H9 (cell line): ENCODE results near the gene ZNF469. TPM values are rescaled to one million over a fixed set of nuclear protein-coding genes. Genes with fewer than 3 reads are reported as not detected.

Experiments
- DNase-seq: peaks from one replicate; pipeline ENCODE4 v3.0.0-alpha.2; 2017
- H2AFZ ChIP-seq: one replicate; pipeline ENCODE4 v1.6.1; 2013; ENCODE audit warnings: mild to moderate bottlenecking, low read length, control low read depth, moderate library complexity
- H2AK5ac ChIP-seq: 2 replicates; pipeline ENCODE4 v1.6.1; 2013; ENCODE audit warnings: low read length, control low read depth, mixed read lengths; ENCODE audit not compliant: insufficient read length
- H2BK120ac ChIP-seq: one replicate; pipeline ENCODE4 v1.6.1; 2013; ENCODE audit warnings: low read depth, mild to moderate bottlenecking, low read length, control low read depth, inconsistent platforms; ENCODE audit not compliant: poor library complexity, severe bottlenecking
- H2BK12ac ChIP-seq: 2 replicates; pipeline ENCODE4 v1.6.1; 2013; ENCODE audit warnings: low read length, control low read depth, mixed read lengths, low read depth; ENCODE audit not compliant: insufficient read length
- H2BK15ac ChIP-seq: 2 replicates; pipeline ENCODE4 v1.6.1; 2013; ENCODE audit warnings: low read depth, low read length, control low read depth
- H2BK20ac ChIP-seq: one replicate; pipeline ENCODE4 v1.6.1; 2013; ENCODE audit warnings: low read depth, mild to moderate bottlenecking, low read length, control low read depth, inconsistent platforms; ENCODE audit not compliant: poor library complexity, severe bottlenecking
- H2BK5ac ChIP-seq: 2 replicates; pipeline ENCODE4 v1.6.1; 2013; ENCODE audit warnings: low read length, control low read depth, mixed read lengths; ENCODE audit not compliant: insufficient read length
- H3K14ac ChIP-seq: 2 replicates; pipeline ENCODE4 v1.6.1; 2013; ENCODE audit warnings: low read length, control low read depth; ENCODE audit not compliant: insufficient read depth
- H3K18ac ChIP-seq: 2 replicates; pipeline ENCODE4 v1.6.1; 2013; ENCODE audit warnings: low read depth, mild to moderate bottlenecking, mixed read lengths, low read length, control low read depth; ENCODE audit not compliant: insufficient read length
- H3K23ac ChIP-seq: 2 replicates; pipeline ENCODE4 v1.6.1; 2013; ENCODE audit warnings: low read length, control low read depth, mixed read lengths, low read depth; ENCODE audit not compliant: insufficient read length
- H3K23me2 ChIP-seq: 2 replicates; pipeline ENCODE4 v1.6.1; 2013; ENCODE audit warnings: low read depth, mild to moderate bottlenecking, mixed read lengths, low read length, control low read depth; ENCODE audit not compliant: insufficient read length, poor library complexity, severe bottlenecking
- H3K27ac ChIP-seq: 2 replicates; pipeline ENCODE4 v1.5.1; 2013; ENCODE audit warnings: low read length, control low read depth, mixed read lengths, low read depth; ENCODE audit not compliant: insufficient read length
- H3K27me3 ChIP-seq: 2 replicates; pipeline ENCODE4 v1.6.1; 2013; ENCODE audit warnings: low read length, control low read depth, inconsistent platforms; ENCODE audit not compliant: insufficient read depth
- H3K4ac ChIP-seq: 2 replicates; pipeline ENCODE4 v1.6.1; 2013; ENCODE audit warnings: low read depth, mild to moderate bottlenecking, control low read depth, inconsistent platforms, low read length, moderate library complexity
- H3K4me1 ChIP-seq: 2 replicates; pipeline ENCODE4 v1.6.1; 2013; ENCODE audit warnings: low read length, control low read depth, inconsistent platforms; ENCODE audit not compliant: insufficient read depth
- H3K4me2 ChIP-seq: 2 replicates; pipeline ENCODE4 v1.6.1; 2013; ENCODE audit warnings: low read length, control low read depth, mixed read lengths; ENCODE audit not compliant: insufficient read length, insufficient read depth
- H3K56ac ChIP-seq: 2 replicates; pipeline ENCODE4 v1.6.1; 2013; ENCODE audit warnings: low read depth, mild to moderate bottlenecking, mixed read lengths, low read length, control low read depth; ENCODE audit not compliant: insufficient read length
- H3K79me1 ChIP-seq: 2 replicates; pipeline ENCODE4 v1.6.1; 2013; ENCODE audit warnings: low read depth, mild to moderate bottlenecking, moderate library complexity, low read length, control low read depth, inconsistent platforms; ENCODE audit not compliant: insufficient read depth, poor library complexity, severe bottlenecking
- H3K79me2 ChIP-seq: 2 replicates; pipeline ENCODE4 v1.6.1; 2013; ENCODE audit warnings: low read length, control low read depth, inconsistent platforms; ENCODE audit not compliant: insufficient read depth
- H3K9ac ChIP-seq: 2 replicates; pipeline ENCODE4 v1.6.1; 2013; ENCODE audit warnings: low read length, control low read depth, mixed read lengths; ENCODE audit not compliant: insufficient read length; ENCODE audit errors: extremely low read depth
- H3K9me3 ChIP-seq: one replicate; pipeline ENCODE4 v1.6.1; 2013; ENCODE audit warnings: low read depth, low read length, inconsistent platforms; ENCODE audit not compliant: control insufficient read depth
- H3T11ph ChIP-seq: one replicate; pipeline ENCODE4 v1.6.1; 2013; ENCODE audit warnings: mild to moderate bottlenecking, low read length, control low read depth, inconsistent platforms
- H4K20me1 ChIP-seq: one replicate; pipeline ENCODE4 v1.6.1; 2013; ENCODE audit not compliant: control insufficient read depth, insufficient read length, insufficient read depth
- H4K5ac ChIP-seq: 2 replicates; pipeline ENCODE4 v1.6.1; 2013; ENCODE audit warnings: low read depth, mild to moderate bottlenecking, mixed read lengths, low read length, control low read depth; ENCODE audit not compliant: insufficient read length
- H4K8ac ChIP-seq: replicated peaks from 2 replicates; pipeline ENCODE4 v1.6.1; 2013; ENCODE audit warnings: low read length, control low read depth, mixed read lengths, low read depth; ENCODE audit not compliant: insufficient read length
- H4K91ac ChIP-seq: 2 replicates; pipeline ENCODE4 v1.6.1; 2013; ENCODE audit warnings: low read depth, mild to moderate bottlenecking, moderate library complexity, mixed read lengths, low read length, control low read depth; ENCODE audit not compliant: insufficient read length
- H3K27ac Mint-ChIP-seq, 3 experiments: 2 replicates in 2 of 3; 3 replicates in 1 of 3; pipeline ENCODE4 v1.8.0; 2020 to 2021; ENCODE audit warnings: mixed read lengths in 3 of 3, mild to moderate bottlenecking in 1 of 3, moderate library complexity in 1 of 3
- H3K27me3 Mint-ChIP-seq: 2 replicates; pipeline ENCODE4 v1.8.0; 2021; ENCODE audit warnings: low read depth, mild to moderate bottlenecking, moderate library complexity, mixed read lengths
- H3K36me3 Mint-ChIP-seq, 3 experiments: 2 replicates in 2 of 3; 3 replicates in 1 of 3; pipeline ENCODE4 v1.8.0; 2020 to 2021; ENCODE audit warnings: low read depth in 3 of 3, mixed read lengths in 3 of 3; ENCODE audit not compliant: insufficient read depth in 1 of 3
- H3K4me1 Mint-ChIP-seq, 2 experiments: 2 replicates each; pipeline ENCODE4 v1.8.0; 2020; ENCODE audit warnings: mixed read lengths in 2 of 2
- H3K4me3 Mint-ChIP-seq, 2 experiments: 2 replicates in 1 of 2; 3 replicates in 1 of 2; pipeline ENCODE4 v1.8.0; 2020 to 2021; ENCODE audit warnings: mild to moderate bottlenecking in 2 of 2, mixed read lengths in 2 of 2, moderate library complexity in 1 of 2
- H3K9me3 Mint-ChIP-seq, 2 experiments: 2 replicates in 1 of 2; 3 replicates in 1 of 2; pipeline ENCODE4 v1.8.0; 2020; ENCODE audit warnings: mild to moderate bottlenecking in 2 of 2, mixed read lengths in 2 of 2, moderate library complexity in 1 of 2
- WGBS: extraction: QIAGEN DNeasy Blood & Tissue Kit; methylation state at CpG from one replicate; pipeline ENCODE4 v1.1.7; 2013; ENCODE audit warnings: missing lambda C conversion rate, low lambda C conversion rate, mixed read lengths; ENCODE audit not compliant: insufficient read length; ENCODE audit errors: extremely low coverage; 5-methylcytosine and 5-hydroxymethylcytosine counted together
- total RNA-seq: library from RNA; stranded (reverse); gene quantifications from 2 replicates; pipeline ENCODE4 v1.2.1, GENCODE V29; 2021
- TF ChIP-seq, protein P1 (sequence below): fragments of 200-600 bp; sonication (generic); conservative IDR thresholded peaks from 3 replicates; pipeline ENCODE4 v1.8.0; 2021; ENCODE audit warnings: antibody characterized with exemption, mild to moderate bottlenecking

The ZNF469 gene
- total RNA-seq, 1 experiment from 2014 or later: 4.4 TPM

DNA sequence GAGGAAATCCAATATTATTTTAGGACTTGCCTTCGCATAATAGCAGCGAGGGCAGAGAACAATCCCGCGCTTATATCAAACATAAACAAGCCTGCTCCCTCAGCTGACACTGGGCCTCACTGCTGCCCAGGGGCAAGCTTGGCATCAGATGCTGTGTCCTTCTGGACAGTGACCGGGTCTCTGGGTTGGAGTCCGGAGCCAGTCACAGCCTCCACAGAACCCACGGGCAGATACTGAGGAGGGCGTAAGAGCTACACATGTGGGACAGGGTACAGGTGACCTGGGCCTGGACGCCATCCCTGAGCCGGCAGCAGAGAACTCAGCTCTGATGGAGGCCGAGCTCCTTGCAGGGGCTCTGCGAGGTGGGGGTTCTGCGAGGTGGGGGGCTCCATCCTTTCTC is 14.7 kb upstream of the ZNF469 start:
- H2BK15ac ChIP-seq: no peak overlapping the region
- H4K5ac ChIP-seq: no peak overlapping the region
- no peaks in the 10 kb centered on the region for H3K79me1 ChIP-seq
- no peak for DNase-seq
- H3K56ac ChIP-seq: no peak overlapping the region
- no peak overlapping the region for H3K4ac ChIP-seq
- no peaks in the 10 kb centered on the region for H3K9me3 ChIP-seq
- H3K9me3 Mint-ChIP-seq: peaks cover 0 to 4% of the 10 kb centered on the region in 2 experiments; a peak in 1 of 5 replicates
- H3K79me2 ChIP-seq: no peaks in the 10 kb centered on the region
- H2BK20ac ChIP-seq: no peak overlapping the region
- no peak overlapping the region for H2BK120ac ChIP-seq
- H2BK5ac ChIP-seq: no peak overlapping the region
- 0 out of 7 replicates have a peak, but pooled peaks cover 0 to 2% (median 0%) of the 10 kb centered on the region in 3 experiments for H3K36me3 Mint-ChIP-seq
- no peak overlapping the region for H2AK5ac ChIP-seq
- H3K23ac ChIP-seq: no peak overlapping the region
- no peak overlapping the region for H4K91ac ChIP-seq
- no peaks in the 10 kb centered on the region for H3K23me2 ChIP-seq
- TF ChIP-seq, protein P1, sequence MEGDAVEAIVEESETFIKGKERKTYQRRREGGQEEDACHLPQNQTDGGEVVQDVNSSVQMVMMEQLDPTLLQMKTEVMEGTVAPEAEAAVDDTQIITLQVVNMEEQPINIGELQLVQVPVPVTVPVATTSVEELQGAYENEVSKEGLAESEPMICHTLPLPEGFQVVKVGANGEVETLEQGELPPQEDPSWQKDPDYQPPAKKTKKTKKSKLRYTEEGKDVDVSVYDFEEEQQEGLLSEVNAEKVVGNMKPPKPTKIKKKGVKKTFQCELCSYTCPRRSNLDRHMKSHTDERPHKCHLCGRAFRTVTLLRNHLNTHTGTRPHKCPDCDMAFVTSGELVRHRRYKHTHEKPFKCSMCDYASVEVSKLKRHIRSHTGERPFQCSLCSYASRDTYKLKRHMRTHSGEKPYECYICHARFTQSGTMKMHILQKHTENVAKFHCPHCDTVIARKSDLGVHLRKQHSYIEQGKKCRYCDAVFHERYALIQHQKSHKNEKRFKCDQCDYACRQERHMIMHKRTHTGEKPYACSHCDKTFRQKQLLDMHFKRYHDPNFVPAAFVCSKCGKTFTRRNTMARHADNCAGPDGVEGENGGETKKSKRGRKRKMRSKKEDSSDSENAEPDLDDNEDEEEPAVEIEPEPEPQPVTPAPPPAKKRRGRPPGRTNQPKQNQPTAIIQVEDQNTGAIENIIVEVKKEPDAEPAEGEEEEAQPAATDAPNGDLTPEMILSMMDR: no peak
- no peak overlapping the region for H3T11ph ChIP-seq
- no peak overlapping the region for H3K4me3 Mint-ChIP-seq
- no peak overlapping the region for H2AFZ ChIP-seq
- WGBS: no CpG with 5 or more reads among the region's 13 CpGs
- H3K27ac Mint-ChIP-seq: no peak overlapping the region; a peak in 1 of 7 replicates
- peaks cover 6% of the 10 kb centered on the region for H3K27me3 Mint-ChIP-seq
- no peak overlapping the region for H3K4me2 ChIP-seq
- H4K20me1 ChIP-seq: no peaks in the 10 kb centered on the region
- H2BK12ac ChIP-seq: no peak overlapping the region
- no peak overlapping the region for H4K8ac ChIP-seq
- no peak overlapping the region for H3K18ac ChIP-seq
- no peak overlapping the region for H3K9ac ChIP-seq
- H3K27me3 ChIP-seq: no peaks in the 10 kb centered on the region
- H3K4me1 Mint-ChIP-seq: no peaks in the 10 kb centered on the region
- H3K4me1 ChIP-seq: no peaks in the 10 kb centered on the region
- H3K27ac ChIP-seq: no peak overlapping the region
- no peak overlapping the region for H3K14ac ChIP-seq
